ENCODE results near the gene TET2. TPM values are rescaled to one million over a fixed set of nuclear protein-coding genes. Genes with fewer than 3 reads are reported as not detected.
"Not testable (repeated sequence)": the region's sequence is repeated elsewhere in the genome, so short reads cannot be mapped to it uniquely, and the experiment has no call there.

Gene TET2
- total and polyA plus RNA-seq, 3 experiments from 2014 or later, result 13.8 to 28.0 (median 25.8) TPM

- CTCF ChIA-PET, result no interaction called here
- H3K27ac ChIP-seq (ENCODE audit: low read depth, low read length), result no peak overlapping the region
Observed at GRCh38 chr4:105291925-105292324, 145.2 kb downstream of the TET2 start.

GRCh38 chr4:105293360-105293759 lies 146.7 kb downstream of the TET2 start:
- POLR2A ChIA-PET, result no interaction called here
- Mint-ChIP-seq H3K4me1 (peaks cover 0 to 12% (median 0%) of the 10 kb centered on the region in 3 donors), H3K27me3 (peaks cover 0 to 2% of the 10 kb centered on the region in 2 donors), H3K27ac (no peak overlapping the region), H3K9me3 (peaks cover 9 to 20% (median 11%) of the 10 kb centered on the region in 5 donors), H3K4me3 (no peak overlapping the region), H3K36me3 (peaks cover 0 to 24% (median 12%) of the 10 kb centered on the region in 3 donors)
- CTCF ChIA-PET, result no interaction called here
- DNase-seq, result no peak
- Histone ChIP-seq H3K36me3 (ENCODE audit: insufficient read depth, low read length) (no peaks in the 10 kb centered on the region), H3K27me3 (ENCODE audit: insufficient read depth, low read length, poor library complexity, severe bottlenecking) (no peaks in the 10 kb centered on the region), H3K4me3 (ENCODE audit: low read length) (no peak overlapping the region), H3K9me3 (ENCODE audit: low read length) (no peaks in the 10 kb centered on the region), H3K4me1 (ENCODE audit: insufficient read depth, low read length) (no peaks in the 10 kb centered on the region), H3K27ac (ENCODE audit: low read depth, low read length) (no peak overlapping the region)

More at GRCh38 chr4:105291925-105292324, 145.2 kb downstream of the TET2 start:
- H3K4me1 ChIP-seq (ENCODE audit: insufficient read depth, low read length), result no peaks in the 10 kb centered on the region
- no peak overlapping the region for H3K27ac Mint-ChIP-seq
- peaks cover 0 to 20% (median 2%) of the 10 kb centered on the region in 3 donors for H3K4me1 Mint-ChIP-seq
- H3K36me3 ChIP-seq (ENCODE audit: insufficient read depth, low read length), result no peaks in the 10 kb centered on the region
- POLR2A ChIA-PET, result no interaction called here
- no peak overlapping the region for H3K4me3 ChIP-seq (ENCODE audit: low read length)
- no peaks in the 10 kb centered on the region for H3K9me3 ChIP-seq (ENCODE audit: low read length)
- H3K27me3 Mint-ChIP-seq, result peaks cover 0 to 2% of the 10 kb centered on the region in 2 donors
- peaks cover 10 to 21% (median 15%) of the 10 kb centered on the region in 5 donors for H3K9me3 Mint-ChIP-seq
- no peak for DNase-seq
- no peaks in the 10 kb centered on the region for H3K27me3 ChIP-seq (ENCODE audit: insufficient read depth, low read length, poor library complexity, severe bottlenecking)
- H3K36me3 Mint-ChIP-seq, result peaks cover 0 to 32% (median 9%) of the 10 kb centered on the region in 3 donors
- no peak overlapping the region for H3K4me3 Mint-ChIP-seq

GRCh38 chr4:105296672-105297071 lies 150.0 kb downstream of the TET2 start:
- Mint-ChIP-seq H3K27me3 (no peaks in the 10 kb centered on the region), H3K9me3 (peaks cover 5 to 37% (median 14%) of the 10 kb centered on the region in 5 donors), H3K4me3 (no peak overlapping the region), H3K36me3 (peaks cover 3 to 41% (median 8%) of the 10 kb centered on the region in 3 donors), H3K27ac (no peak overlapping the region), H3K4me1 (peaks cover 0 to 4% (median 0%) of the 10 kb centered on the region in 3 donors)
- Histone ChIP-seq H3K4me3 (ENCODE audit: low read length) (no peak overlapping the region), H3K9me3 (ENCODE audit: low read length) (no peaks in the 10 kb centered on the region), H3K4me1 (ENCODE audit: insufficient read depth, low read length) (no peaks in the 10 kb centered on the region), H3K36me3 (ENCODE audit: insufficient read depth, low read length) (no peaks in the 10 kb centered on the region), H3K27ac (ENCODE audit: low read depth, low read length) (no peak overlapping the region), H3K27me3 (ENCODE audit: insufficient read depth, low read length, poor library complexity, severe bottlenecking) (no peaks in the 10 kb centered on the region)
- POLR2A ChIA-PET, result no interaction called here
- no peak for DNase-seq
- CTCF ChIA-PET, result no interaction called here

- POLR2A ChIA-PET; H3K4me1 ChIP-seq (ENCODE audit: insufficient read depth, low read length); CTCF ChIA-PET; H3K27me3 Mint-ChIP-seq; DNase-seq; H3K4me3 ChIP-seq (ENCODE audit: low read length); H3K9me3 ChIP-seq (ENCODE audit: low read length); H3K4me1 Mint-ChIP-seq; H3K4me3 Mint-ChIP-seq; H3K36me3 ChIP-seq (ENCODE audit: insufficient read depth, low read length); H3K27ac ChIP-seq (ENCODE audit: low read depth, low read length); H3K27ac Mint-ChIP-seq; H3K27me3 ChIP-seq (ENCODE audit: insufficient read depth, low read length, poor library complexity, severe bottlenecking): not testable (repeated sequence)
- Mint-ChIP-seq H3K9me3 (peaks cover 21 to 54% (median 28%) of the 10 kb centered on the region in 5 donors), H3K36me3 (peaks cover 4 to 50% (median 9%) of the 10 kb centered on the region in 3 donors)
Observed at GRCh38 chr4:105299027-105299426, 152.4 kb downstream of the TET2 start.

GRCh38 chr4:105304085-105304484 lies 157.4 kb downstream of the TET2 start:
- Mint-ChIP-seq H3K27me3 (peaks cover 0 to 1% of the 10 kb centered on the region in 2 donors), H3K27ac (no peak overlapping the region), H3K4me3 (no peak overlapping the region), H3K9me3 (peaks cover 25 to 51% (median 30%) of the 10 kb centered on the region in 5 donors), H3K4me1 (peaks cover 6 to 21% (median 17%) of the 10 kb centered on the region in 3 donors), H3K36me3 (peaks cover 2 to 41% (median 3%) of the 10 kb centered on the region in 3 donors)
- Histone ChIP-seq H3K36me3 (ENCODE audit: insufficient read depth, low read length) (no peaks in the 10 kb centered on the region), H3K9me3 (ENCODE audit: low read length) (no peaks in the 10 kb centered on the region), H3K27ac (ENCODE audit: low read depth, low read length) (no peak overlapping the region), H3K27me3 (ENCODE audit: insufficient read depth, low read length, poor library complexity, severe bottlenecking) (no peaks in the 10 kb centered on the region), H3K4me3 (ENCODE audit: low read length) (no peak overlapping the region), H3K4me1 (ENCODE audit: insufficient read depth, low read length) (no peaks in the 10 kb centered on the region)
- POLR2A ChIA-PET, result no interaction called here
- CTCF ChIA-PET, result no interaction called here
- no peak for DNase-seq

- no peak overlapping the region for H3K4me3 Mint-ChIP-seq
- H3K4me1 Mint-ChIP-seq, result peaks cover 6 to 21% (median 17%) of the 10 kb centered on the region in 3 donors
- CTCF ChIA-PET, result no interaction called here
- POLR2A ChIA-PET, result no interaction called here
- Histone ChIP-seq H3K27me3 (ENCODE audit: insufficient read depth, low read length, poor library complexity, severe bottlenecking) (no peaks in the 10 kb centered on the region), H3K4me3 (ENCODE audit: low read length) (no peak overlapping the region), H3K4me1 (ENCODE audit: insufficient read depth, low read length) (no peaks in the 10 kb centered on the region), H3K36me3 (ENCODE audit: insufficient read depth, low read length) (no peaks in the 10 kb centered on the region), H3K9me3 (ENCODE audit: low read length) (no peaks in the 10 kb centered on the region), H3K27ac (ENCODE audit: low read depth, low read length) (no peak overlapping the region)
- peaks cover 0 to 1% of the 10 kb centered on the region in 2 donors for H3K27me3 Mint-ChIP-seq
- peak overlapping the region in 1 of 8 donors; percentile 7 for H3K27ac Mint-ChIP-seq
- peaks cover 18 to 48% (median 31%) of the 10 kb centered on the region in 5 donors for H3K9me3 Mint-ChIP-seq
- H3K36me3 Mint-ChIP-seq, result peaks cover 2 to 33% (median 3%) of the 10 kb centered on the region in 3 donors
- DNase-seq, result no peak
Observed at GRCh38 chr4:105305019-105305836, 158.6 kb downstream of the TET2 start.

- Histone ChIP-seq H3K36me3 (ENCODE audit: insufficient read depth, low read length) (no peaks in the 10 kb centered on the region), H3K27ac (ENCODE audit: low read depth, low read length) (no peak overlapping the region), H3K4me3 (ENCODE audit: low read length) (no peak overlapping the region), H3K9me3 (ENCODE audit: low read length) (no peaks in the 10 kb centered on the region), H3K27me3 (ENCODE audit: insufficient read depth, low read length, poor library complexity, severe bottlenecking) (no peaks in the 10 kb centered on the region), H3K4me1 (ENCODE audit: insufficient read depth, low read length) (no peaks in the 10 kb centered on the region)
- peak in 1 of 5 donors; percentile 4 for DNase-seq
- peaks cover 0 to 1% of the 10 kb centered on the region in 2 donors for H3K27me3 Mint-ChIP-seq
- H3K4me3 Mint-ChIP-seq, result peak overlapping the region in 4 of 7 donors; percentile 0 to 30 (median 17)
- CTCF ChIA-PET, result no interaction called here
- H3K27ac Mint-ChIP-seq, result peak overlapping the region in 6 of 8 donors; percentile 7 to 84 (median 28)
- H3K4me1 Mint-ChIP-seq, result peaks cover 6 to 21% (median 17%) of the 10 kb centered on the region in 3 donors
- peaks cover 18 to 48% (median 36%) of the 10 kb centered on the region in 5 donors for H3K9me3 Mint-ChIP-seq
- POLR2A ChIA-PET, result no interaction called here
- peaks cover 1 to 29% (median 2%) of the 10 kb centered on the region in 3 donors for H3K36me3 Mint-ChIP-seq
Observed at GRCh38 chr4:105306158-105306781, 159.6 kb downstream of the TET2 start.

GRCh38 chr4:105306820-105307219 lies 160.1 kb downstream of the TET2 start:
- peak overlapping the region in 2 of 7 donors; percentile 17 to 30 for H3K4me3 Mint-ChIP-seq
- DNase-seq, result no peak
- no peaks in the 10 kb centered on the region for H3K36me3 ChIP-seq (ENCODE audit: insufficient read depth, low read length)
- peaks cover 1 to 24% (median 2%) of the 10 kb centered on the region in 3 donors for H3K36me3 Mint-ChIP-seq
- no peak overlapping the region for H3K27ac ChIP-seq (ENCODE audit: low read depth, low read length)
- no peaks in the 10 kb centered on the region for H3K9me3 ChIP-seq (ENCODE audit: low read length)
- H3K27me3 ChIP-seq (ENCODE audit: insufficient read depth, low read length, poor library complexity, severe bottlenecking), result no peaks in the 10 kb centered on the region
- peak overlapping the region in 5 of 8 donors; percentile 7 to 82 (median 14) for H3K27ac Mint-ChIP-seq
- peaks cover 18 to 50% (median 39%) of the 10 kb centered on the region in 5 donors for H3K9me3 Mint-ChIP-seq
- H3K27me3 Mint-ChIP-seq, result peaks cover 0 to 1% of the 10 kb centered on the region in 2 donors
- H3K4me1 ChIP-seq (ENCODE audit: insufficient read depth, low read length), result no peaks in the 10 kb centered on the region
- ChIA-PET CTCF (no interaction called here), POLR2A (no interaction called here)
- H3K4me3 ChIP-seq (ENCODE audit: low read length), result no peak overlapping the region
- peaks cover 6 to 21% (median 17%) of the 10 kb centered on the region in 3 donors for H3K4me1 Mint-ChIP-seq

Data from CD8-positive, alpha-beta memory T cell (primary cell).